OCI-LY3 (cell line): ENCODE data around the gene GAMT.

Experiments
- H2AFZ ChIP-seq: fragments of 200-600, 300-600 bp; shearing (Covaris generic); 2 replicates; pipeline ENCODE4 v1.6.0; 2014; ENCODE audit warnings: antibody characterized with exemption, low read depth, low read length
- H3K27ac ChIP-seq: fragments of 200-600, 300-600 bp; sonication (generic); 2 replicates; pipeline ENCODE4 v1.5.1; 2014; ENCODE audit warnings: mild to moderate bottlenecking, low read length, moderate library complexity, mixed read lengths
- H3K27me3 ChIP-seq: fragments of 200-600, 300-600 bp; sonication (generic); 2 replicates; pipeline ENCODE4 v1.6.1; 2014; ENCODE audit warnings: low read depth, low read length, mixed read lengths
- H3K36me3 ChIP-seq: fragments of 200-600, 300-600 bp; sonication (generic); replicated peaks from 2 replicates; pipeline ENCODE3; 2014; ENCODE audit warnings: low read depth, low read length, mixed read lengths
- H3K4me1 ChIP-seq: fragments of 300-600, 200-600 bp; sonication (generic); 2 replicates; pipeline ENCODE4 v1.6.1; 2014; ENCODE audit warnings: low read length, mixed read lengths
- H3K4me2 ChIP-seq: fragments of 200-600, 300-600 bp; sonication (generic); 2 replicates; pipeline ENCODE4 v1.6.1; 2014; ENCODE audit warnings: low read length, mixed read lengths
- H3K4me3 ChIP-seq: fragments of 300-600, 200-600 bp; sonication (generic); 2 replicates; pipeline ENCODE4 v1.5.1; 2014; ENCODE audit warnings: antibody characterized with exemption, mild to moderate bottlenecking, low read length, moderate library complexity
- H3K79me2 ChIP-seq: fragments of 300-600, 200-600 bp; shearing (Covaris generic); 2 replicates; pipeline ENCODE4 v1.6.1; 2014; ENCODE audit warnings: mild to moderate bottlenecking, low read length, mixed read lengths
- H3K9ac ChIP-seq: fragments of 300-600, 200-600 bp; shearing (Covaris generic); 2 replicates; pipeline ENCODE4 v1.6.0; 2014; ENCODE audit warnings: mild to moderate bottlenecking, low read length, moderate library complexity
- H3K9me3 ChIP-seq: fragments of 200-600, 300-600 bp; shearing (Covaris generic); 2 replicates; pipeline ENCODE4 v1.6.1; 2014; ENCODE audit warnings: low read length, mixed read lengths; ENCODE audit not compliant: insufficient read depth
- H4K20me1 ChIP-seq: fragments of 200-600, 300-600 bp; sonication (generic); 2 replicates; pipeline ENCODE4 v1.6.1; 2016; ENCODE audit warnings: low read length, mixed read lengths; ENCODE audit not compliant: insufficient read depth
- CTCF ChIP-seq: fragments of 200-600, 300-600 bp; sonication (generic); IDR thresholded peaks from 2 replicates; pipeline ENCODE4 v1.5.1; 2014; ENCODE audit warnings: antibody characterized with exemption, low read length, low read depth
- EZH2phosphoT487 ChIP-seq: fragments of 200-600 bp; shearing (Covaris generic); IDR thresholded peaks from 2 replicates; pipeline ENCODE4 v1.6.1; 2018; ENCODE audit warnings: antibody characterized with exemption, mixed run types, low read depth

Gene GAMT

GRCh38 chr19:1402411-1403070 lies 1.2 kb upstream of the GAMT start:
- Histone ChIP-seq H3K4me1 (peaks cover 12% of the 10 kb centered on the region), H3K27ac (no peak overlapping the region), H3K4me2 (peak overlapping the region; percentile 48), H3K36me3 (no peaks in the 10 kb centered on the region), H3K9ac (0 out of 2 replicates have a peak overlapping the region, but pooled peaks have one; percentile 16), H4K20me1 (no peaks in the 10 kb centered on the region), H3K79me2 (peaks cover 2% of the 10 kb centered on the region; the same call in 1 of the 2 replicates), H3K27me3 (0 out of 2 replicates have a peak, but pooled peaks cover 2% of the 10 kb centered on the region), H3K4me3 (peak overlapping the region; percentile 56), H3K9me3 (no peaks in the 10 kb centered on the region), H2AFZ (no peak overlapping the region; the same call in 1 of the 2 replicates)
- no peak for TF ChIP-seq EZH2phosphoT487
- TF ChIP-seq CTCF, result no peak

GRCh38 chr19:1401889-1402217 lies 511 bp upstream of the GAMT start:
- Histone ChIP-seq H3K9ac (no peak overlapping the region), H3K4me3 (no peak overlapping the region), H3K4me1 (peaks cover 12% of the 10 kb centered on the region), H3K79me2 (no peaks in the 10 kb centered on the region), H4K20me1 (no peaks in the 10 kb centered on the region), H2AFZ (no peak overlapping the region), H3K9me3 (no peaks in the 10 kb centered on the region), H3K36me3 (no peaks in the 10 kb centered on the region), H3K27me3 (0 out of 2 replicates have a peak, but pooled peaks cover 2% of the 10 kb centered on the region), H3K4me2 (0 out of 2 replicates have a peak overlapping the region, but pooled peaks have one; percentile 48), H3K27ac (no peak overlapping the region)
- TF ChIP-seq CTCF, result no peak

- Histone ChIP-seq H3K27ac (no peak overlapping the region), H3K27me3 (0 out of 2 replicates have a peak, but pooled peaks cover 2% of the 10 kb centered on the region), H3K4me3 (no peak overlapping the region), H4K20me1 (no peaks in the 10 kb centered on the region; the same call in 1 of the 2 replicates), H2AFZ (no peak overlapping the region), H3K9me3 (no peaks in the 10 kb centered on the region), H3K79me2 (no peaks in the 10 kb centered on the region), H3K4me2 (no peak overlapping the region), H3K4me1 (peaks cover 6% of the 10 kb centered on the region), H3K36me3 (no peaks in the 10 kb centered on the region), H3K9ac (no peak overlapping the region)
- TF ChIP-seq CTCF (no peak), EZH2phosphoT487 (no peak)
Observed at GRCh38 chr19:1400281-1401137, 833 bp downstream of the GAMT start.

GRCh38 chr19:1399745-1400144 lies 1.6 kb downstream of the GAMT start:
- H3K4me1 ChIP-seq, result peaks cover 6% of the 10 kb centered on the region
- H3K36me3 ChIP-seq, result no peaks in the 10 kb centered on the region
- H3K9ac ChIP-seq, result no peak overlapping the region
- H3K4me2 ChIP-seq, result no peak overlapping the region
- no peak overlapping the region for H2AFZ ChIP-seq
- no peak for TF ChIP-seq CTCF
- no peak for TF ChIP-seq EZH2phosphoT487
- no peak overlapping the region for H3K27ac ChIP-seq
- no peak overlapping the region for H3K4me3 ChIP-seq
- no peaks in the 10 kb centered on the region; the same call in 1 of the 2 replicates for H4K20me1 ChIP-seq
- H3K9me3 ChIP-seq, result no peaks in the 10 kb centered on the region
- H3K27me3 ChIP-seq, result 0 out of 2 replicates have a peak, but pooled peaks cover 2% of the 10 kb centered on the region
- H3K79me2 ChIP-seq, result no peaks in the 10 kb centered on the region
